Activated T-helper 9 cell treated with anti-CD3 and anti-CD28 coated beads, Interleukin-2, amount 50 U/mL, for 16 hours (primary cell): ENCODE data around the gene RGS6.

ENCODE experiments used
- DNase-seq: peaks from one replicate; pipeline ENCODE4 v3.0.0-alpha.2; 2020; ENCODE audit warnings: low read depth

Gene RGS6

DNA sequence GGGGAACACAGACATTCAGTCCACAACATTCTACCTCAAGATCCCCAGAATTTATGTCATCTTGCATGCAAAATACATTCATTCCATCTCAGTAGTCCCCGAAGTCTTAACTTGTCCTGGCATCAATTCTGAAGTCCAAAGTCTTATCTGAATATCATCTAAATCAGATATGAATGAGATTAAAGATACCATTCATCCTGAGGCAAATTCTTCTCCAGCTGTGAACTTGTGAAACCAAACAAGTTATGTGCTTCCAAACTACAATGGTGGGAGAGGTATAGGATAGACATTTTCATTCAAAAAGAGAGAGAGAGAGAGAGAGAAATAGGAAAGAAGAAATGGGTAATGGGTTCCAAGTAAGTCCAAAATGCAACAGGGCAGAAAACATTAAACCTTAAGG, 571.0 kb downstream of the RGS6 start:
- no peak for DNase-seq

DNA sequence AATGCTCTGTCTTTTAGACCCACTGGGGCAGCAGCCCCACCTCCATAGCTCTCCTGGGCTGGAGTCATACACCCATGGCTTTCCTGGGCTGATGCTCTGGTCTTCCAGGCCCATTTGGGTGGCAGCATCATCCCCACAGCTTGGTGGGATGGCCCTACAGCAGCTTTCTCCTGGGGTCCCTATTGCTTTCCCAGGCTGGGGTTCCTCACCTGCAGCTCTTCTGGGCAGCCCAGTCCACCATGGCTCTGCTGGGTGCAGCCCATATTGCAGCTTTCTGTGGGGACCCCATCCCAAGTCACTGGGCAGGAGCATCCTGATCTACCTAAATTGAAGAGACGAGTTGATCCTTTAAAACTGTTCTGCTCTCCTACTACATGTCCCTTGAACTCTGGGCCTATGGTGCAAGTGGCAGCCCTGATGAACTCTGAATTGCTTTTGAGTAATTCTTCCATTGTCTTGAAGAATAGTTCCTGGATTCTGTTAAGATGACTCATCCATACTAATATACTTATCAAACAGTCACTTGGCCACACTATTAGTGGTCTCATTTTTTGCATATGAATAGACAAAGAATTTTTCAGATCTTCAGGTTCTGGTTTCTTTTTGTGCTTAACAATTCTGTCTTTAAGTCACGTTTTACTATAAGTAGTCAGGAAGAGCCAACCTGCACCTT, 571.6 kb downstream of the RGS6 start:
- DNase-seq, result no peak

DNA sequence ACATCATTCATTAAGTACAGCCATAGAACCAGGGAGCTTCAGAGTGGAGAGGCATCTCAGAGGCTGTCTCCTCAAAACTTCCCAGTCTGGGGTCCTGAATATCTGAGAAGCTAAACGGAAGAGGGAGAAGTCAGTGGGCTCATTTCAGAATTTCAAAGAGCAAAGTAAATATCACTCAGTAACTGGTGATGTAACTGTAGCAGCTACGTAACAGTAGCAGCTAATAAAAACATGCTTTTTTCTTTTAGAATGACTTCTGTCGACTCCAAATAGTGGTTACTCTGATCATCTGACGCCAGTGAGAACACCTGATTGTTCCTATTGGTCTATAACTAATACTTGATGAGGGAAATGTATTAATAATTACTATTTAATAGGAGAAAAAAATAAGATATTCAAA, 578.3 kb downstream of the RGS6 start:
- no peak for DNase-seq

DNA sequence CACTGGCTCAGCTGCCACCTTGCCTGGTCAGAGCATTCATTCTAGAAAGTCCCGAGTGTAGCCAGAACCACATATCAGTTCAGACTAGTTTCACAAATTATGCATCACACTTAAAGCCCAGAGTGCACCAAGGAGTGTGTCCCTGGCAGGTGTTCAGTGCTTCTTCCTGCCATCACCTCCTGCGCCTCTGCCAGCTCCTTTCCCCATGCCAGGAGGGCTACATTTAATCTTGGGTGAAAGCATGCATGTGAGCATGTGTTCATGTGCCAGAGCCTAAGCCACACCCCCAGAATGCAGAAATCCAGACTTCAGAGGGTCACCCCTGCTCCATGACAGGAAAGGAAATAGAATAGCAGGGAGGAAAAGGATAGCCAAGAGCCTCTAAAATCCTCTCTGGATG, 580.1 kb downstream of the RGS6 start:
- DNase-seq, result no peak

DNA sequence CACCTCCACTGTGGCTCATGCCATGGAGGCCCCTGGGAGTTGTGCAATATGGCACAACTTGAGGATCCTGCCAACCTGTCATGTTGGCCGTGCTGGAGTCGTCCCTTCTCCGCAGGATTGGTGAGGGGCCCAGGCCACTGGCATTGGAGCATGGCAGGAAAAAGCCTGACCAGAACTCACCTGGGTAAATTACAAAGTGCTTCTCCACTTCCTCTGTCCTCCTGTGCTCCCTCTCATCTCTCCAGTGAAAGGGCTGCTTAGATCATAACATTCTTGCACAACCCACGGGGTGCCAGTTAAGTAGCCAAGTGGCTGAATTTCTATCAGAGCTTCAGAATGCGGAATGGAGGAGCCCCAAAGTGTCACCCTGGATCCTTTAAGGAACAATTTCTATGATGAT, 580.7 kb downstream of the RGS6 start:
- DNase-seq, result no peak

DNA sequence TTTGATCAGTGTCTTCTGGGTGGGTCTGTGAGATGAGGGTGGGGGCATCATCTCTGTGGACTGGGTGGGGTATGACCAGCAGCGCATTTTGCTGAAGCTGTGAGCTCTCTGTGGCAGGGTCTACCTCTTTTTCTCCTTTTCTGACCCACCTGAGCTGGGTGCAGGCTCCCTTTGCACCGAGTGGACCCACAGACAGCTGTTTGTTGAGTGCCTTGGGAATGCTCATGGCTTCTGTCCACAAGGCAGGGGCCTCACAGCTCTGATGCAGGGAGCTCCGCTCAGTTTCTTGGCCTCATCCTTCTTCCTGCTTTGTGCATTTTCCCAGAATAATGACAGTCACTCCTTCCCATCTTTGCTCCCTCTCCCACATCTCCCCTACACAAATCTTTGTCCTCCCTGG, 581.1 kb downstream of the RGS6 start:
- no peak for DNase-seq

DNA sequence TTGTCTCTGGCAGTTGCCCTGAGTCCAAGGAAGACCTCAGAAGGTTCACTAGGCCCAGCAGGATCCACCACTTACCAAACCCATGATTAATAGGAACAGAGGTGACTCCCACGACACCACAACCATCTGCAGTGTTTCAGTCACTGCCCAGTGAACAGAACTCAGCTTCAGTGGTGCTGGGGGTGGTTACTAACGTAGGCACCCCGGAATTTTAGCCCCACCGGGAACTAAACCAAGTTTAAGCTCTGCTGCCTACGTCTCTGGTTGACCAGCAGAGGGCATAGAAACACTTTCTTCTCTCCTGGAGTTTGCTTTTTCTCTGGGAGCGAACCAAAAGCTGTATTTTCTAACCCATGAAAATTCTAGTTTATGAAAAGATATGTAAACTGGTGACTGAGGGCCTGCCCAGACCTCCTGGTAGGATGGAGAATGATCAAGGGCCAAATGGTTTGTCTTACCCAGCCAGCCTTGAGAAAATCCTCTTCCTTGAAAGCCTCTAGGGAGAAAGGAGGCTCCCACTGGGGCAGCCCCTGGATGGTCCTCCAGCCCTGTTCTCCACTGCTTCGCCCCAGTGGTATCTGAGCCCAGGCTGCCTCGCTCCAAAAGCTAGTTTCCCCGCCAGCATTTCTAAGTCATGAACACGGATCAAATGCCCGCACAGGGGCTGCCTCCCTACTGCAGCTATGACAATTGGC, 581.9 kb downstream of the RGS6 start:
- no peak for DNase-seq

DNA sequence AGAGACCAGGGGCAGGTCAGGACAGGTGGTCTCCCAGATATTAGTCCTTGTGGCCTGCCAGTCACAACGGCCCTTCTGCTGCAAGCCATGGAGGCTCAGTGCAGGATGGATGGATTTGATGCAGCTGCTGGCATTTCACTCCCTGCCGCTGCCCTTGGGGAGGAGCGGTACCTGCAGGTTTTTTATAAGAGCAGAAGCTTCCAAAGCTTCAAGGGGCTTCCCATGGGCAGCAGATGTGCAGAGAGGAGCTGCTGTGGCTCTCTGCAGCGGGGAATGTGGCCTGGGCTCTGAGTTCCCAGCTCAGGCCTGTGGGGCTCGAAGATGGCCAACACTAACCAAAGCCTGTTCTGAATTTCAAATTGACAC, 582.4 kb downstream of the RGS6 start:
- DNase-seq, result no peak

DNA sequence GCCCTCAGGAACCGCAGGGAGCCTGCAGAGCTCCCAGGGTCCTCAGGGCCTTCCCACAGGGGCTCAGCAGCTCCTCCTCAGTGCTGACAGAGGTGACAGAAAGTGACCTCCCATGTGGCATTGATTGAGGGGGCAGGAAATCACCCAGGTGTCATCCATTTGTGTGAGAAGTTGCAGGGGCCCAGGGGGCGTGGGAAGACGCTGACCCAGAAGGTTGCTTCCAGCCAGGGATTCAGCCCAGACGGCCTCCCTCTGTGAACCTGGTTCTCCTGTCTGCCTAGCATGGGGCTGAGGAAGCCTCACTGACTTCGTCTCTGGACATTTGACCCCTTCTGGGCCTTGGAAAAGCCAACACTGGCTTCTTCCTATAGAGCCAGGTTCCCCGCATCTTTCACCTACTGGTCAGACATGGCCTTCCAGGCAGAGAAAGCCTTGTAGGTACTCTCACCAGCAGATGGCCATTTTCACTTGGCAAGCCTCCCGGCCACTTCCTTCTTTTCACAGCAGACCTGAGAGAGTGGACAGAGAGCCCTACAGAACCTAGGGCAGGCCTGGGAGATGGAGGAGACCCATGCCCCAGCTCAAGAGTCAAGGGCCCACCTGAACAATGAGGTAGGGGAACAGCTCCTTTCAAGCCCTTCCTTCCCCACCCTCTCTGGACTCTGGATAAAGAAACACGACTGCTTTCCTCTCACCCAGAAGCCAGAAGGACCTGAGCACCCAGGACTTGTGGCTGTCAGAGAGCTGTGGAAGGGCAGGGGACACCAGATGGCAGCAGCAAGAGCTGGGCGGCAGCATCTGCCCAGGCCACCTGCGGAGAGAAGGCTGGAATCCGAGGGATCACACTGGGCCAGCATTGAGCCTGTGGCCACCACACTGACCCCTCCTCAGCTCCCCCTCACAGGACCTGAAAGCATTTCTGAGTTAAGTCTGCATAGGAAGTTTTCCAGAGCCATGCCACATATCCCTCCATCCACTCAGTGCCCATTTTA, 583.8 kb downstream of the RGS6 start:
- DNase-seq, result no peak

DNA sequence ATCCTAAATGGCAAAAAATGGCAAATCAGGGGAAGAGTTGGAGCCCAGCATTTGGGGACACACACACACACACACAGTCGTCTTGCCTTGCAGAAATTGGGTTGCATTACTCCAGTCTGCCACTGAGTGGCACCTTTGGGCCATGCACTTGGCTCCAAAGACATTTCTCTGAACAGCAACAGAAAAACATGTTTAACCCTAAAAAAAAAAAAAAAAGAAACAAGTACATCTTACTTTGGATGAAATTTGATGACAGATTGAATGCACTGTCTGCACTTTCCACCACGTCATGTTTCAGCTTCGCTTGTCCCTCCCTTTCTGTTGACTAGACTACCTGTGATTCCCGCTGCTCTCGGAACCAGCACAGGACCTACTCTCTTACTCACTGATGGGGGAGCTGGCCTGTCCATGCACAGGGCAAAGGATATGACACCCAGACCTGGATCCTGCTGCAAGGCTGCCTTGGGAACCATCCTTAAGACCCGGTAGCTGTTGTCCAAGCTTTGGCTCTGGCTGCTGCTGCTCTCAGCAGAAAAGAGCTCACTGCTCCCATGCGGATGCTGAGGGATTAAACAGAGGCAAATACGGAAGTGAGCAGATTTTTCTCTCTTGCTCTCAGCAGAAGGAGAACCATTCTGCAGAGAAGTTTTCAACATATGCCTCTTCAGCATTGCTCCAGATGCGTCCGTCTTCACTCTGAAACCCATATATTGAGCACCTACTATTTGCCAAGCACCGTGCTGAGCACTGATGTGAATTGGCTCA, 584.9 kb downstream of the RGS6 start:
- peak; percentile 55 for DNase-seq

DNA sequence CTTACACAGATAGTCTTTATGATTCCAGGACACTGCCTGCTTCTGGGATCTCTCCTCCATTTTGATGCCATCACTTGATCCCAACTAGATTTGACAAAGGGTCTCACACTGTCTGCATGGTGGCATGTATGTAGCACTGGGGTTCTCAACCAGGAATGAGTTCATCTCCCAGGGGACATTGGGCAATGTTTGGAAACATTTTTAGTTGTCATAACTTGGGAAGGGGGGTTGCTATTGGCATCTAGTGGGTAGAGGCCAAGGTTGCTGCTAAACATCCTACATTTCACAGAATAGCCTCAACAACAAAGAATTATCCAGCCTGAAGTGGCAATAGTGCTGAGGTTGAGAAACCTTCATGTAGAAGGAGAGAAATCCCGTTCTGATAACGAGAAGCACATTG, 585.5 kb downstream of the RGS6 start:
- DNase-seq, result no peak

DNA sequence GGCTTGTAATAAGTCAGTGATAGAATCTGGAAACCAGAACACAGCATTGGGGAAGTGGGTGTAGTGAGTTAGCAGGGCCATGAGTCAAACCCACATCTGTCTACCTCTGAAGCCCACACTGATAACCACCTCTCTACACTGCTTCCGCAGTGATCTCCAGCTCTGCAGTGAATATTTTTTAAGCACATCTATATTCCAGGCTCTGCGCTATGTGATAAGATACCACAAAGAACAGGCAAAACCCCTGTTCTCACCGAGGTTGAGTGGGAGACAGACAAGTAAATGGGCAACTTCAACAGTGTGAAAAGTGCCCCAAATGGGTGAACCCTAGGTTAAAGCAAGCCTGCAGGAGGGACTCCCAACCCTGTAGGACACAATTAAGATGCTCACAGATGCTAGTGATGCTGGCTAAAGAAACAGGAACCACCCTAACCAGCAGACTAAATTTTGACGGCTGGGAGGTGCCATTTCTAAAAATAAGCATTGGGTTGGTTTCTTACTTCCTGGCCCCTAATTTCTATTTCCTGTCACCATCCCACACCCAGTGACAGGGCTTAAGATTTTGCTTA, 586.7 kb downstream of the RGS6 start:
- DNase-seq, result no peak

DNA sequence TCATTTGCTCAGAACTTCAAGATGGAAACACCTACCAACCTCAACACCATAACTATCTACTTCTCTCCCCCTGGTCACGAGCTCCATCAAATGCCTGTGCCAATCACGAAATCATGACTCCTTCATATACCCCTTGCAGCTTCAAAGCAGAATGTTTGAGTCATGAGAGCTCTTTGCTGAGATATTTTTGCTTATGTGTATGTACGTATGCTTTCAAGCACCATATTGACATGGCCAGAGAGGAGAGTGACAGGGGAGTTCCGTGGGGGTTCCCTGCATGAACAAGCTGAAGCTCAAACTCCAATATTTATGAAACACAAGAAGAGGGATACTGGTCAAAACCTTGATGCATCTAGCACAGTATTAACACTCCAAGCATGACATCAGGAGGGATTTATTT, 587.3 kb downstream of the RGS6 start:
- DNase-seq, result no peak

DNA sequence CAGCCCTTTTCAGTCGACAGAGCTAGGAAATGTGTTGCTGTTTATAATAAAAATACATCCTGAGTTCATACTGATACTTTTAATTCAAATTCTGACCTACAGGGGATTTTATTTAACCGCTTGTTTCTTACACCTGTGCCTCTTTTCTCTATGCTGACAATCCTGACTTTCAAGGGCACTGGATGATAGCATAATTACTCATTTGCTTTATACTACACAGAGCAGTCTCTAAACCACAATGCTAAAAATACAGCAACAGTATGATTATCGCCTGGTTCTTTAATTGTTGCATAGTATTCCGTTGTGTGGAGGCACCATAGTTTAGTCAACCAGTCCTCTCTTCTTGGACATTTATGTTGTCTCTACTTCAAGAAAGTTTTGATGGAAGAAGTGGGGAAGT, 588.8 kb downstream of the RGS6 start:
- no peak for DNase-seq

DNA sequence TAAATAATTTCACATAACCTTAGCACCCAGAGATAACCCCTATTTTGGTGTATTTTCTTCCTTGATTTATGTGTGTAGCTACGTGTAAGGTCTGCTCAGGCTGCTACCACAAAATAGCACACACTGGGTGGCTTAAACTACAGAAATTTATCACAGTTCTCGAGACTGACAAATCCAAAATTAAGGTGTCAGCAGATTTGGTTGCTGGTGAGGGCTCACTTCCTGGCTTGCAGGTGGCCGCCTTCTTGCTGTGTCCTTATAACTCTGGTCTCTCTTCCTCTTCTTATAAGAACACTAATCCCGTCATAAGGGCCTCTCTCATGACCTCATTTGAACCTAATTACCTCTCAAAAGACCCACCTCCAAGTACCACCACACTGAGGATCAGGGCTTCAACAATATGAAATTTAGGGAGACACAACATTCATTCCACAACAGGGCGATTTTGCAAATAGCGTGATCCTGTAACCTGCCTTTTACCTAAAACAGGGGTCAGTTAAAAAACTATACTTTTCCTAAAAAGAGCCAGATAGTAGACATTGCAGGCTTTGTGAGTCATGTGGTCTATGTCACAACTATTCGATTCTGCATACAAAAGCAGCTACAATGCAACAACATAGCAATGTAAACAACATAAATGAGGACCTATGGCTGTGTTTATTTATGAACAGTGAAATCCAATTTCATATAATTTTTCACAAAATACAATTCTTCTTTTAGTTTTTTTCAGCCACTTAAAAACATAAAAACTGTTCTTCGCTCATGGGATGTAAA, 589.9 kb downstream of the RGS6 start:
- DNase-seq, result no peak

DNA sequence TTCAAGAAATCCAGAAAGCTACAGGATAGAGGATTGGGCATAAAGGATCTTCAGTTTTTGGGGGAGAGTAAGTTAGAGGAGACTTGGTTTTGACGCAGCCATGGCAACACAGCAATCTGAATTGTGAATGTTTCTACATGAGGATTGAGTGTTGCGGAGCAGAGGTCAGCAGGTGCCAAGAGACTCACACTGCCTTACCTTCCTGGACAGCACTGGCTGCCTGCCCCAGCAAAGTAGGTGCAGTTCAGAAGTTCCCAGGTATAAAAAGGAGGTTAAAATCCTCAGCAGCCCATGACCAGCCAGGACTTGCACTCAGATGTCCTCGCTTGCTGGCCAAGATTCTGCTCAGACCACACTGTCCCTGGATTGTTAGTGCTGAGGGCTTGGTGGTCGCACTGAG, 590.6 kb downstream of the RGS6 start:
- DNase-seq, result no peak

DNA sequence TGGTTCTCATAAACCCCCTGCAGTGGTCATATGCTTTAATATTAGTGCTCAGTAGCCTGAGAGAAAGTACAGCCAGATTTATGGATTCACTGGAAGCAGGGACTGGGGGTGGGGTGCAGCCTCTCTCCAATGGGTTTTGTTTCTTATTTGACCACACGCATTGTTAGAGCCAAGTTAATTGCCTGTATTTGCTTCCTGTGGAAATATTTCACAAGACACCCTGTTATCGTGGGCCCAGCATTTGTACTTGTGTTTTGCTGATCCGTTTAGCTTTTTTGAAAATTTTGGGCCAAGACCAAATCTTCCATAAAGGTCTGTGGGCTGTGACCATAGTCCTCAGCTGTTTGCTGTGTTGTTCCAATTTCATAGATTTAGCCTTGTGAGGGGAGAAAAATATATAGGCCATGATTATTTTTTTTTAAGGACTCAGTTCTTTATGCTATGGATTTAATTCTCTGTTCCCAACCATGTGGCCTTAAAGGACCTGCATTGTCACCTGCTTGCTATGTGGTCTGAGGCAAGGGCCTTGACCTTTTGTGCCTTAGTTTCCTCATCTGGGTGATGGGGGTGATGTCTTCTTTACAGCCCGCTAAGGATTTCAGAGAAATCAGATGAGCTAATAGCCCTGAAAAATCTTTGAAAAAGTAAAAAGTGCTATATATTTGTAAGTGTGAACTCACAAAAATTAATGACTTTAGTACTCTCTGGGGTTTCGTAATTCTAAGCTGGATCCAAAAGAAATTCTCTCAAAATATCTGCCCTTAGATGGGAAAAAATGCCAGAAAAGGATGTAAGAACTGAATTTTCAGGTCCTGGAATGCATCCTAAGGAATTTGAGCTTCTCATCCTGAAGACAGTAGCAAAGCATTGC, 591.4 kb downstream of the RGS6 start:
- no peak for DNase-seq

DNA sequence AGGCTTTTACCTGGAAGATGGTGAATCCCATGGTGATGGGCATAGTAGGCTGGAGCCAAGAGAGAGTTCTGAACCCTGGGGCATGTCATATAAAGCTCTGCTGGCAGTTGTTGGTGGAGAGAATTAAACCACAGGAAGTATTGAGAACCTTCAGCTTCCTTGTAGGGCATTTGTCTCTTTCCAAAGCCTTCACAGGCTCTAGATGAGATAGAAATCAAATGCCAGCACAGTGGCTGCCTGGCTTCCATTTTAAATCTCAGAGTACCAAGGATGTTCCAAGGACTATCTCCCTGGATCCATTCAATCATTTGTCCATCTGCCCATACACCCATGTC, 592.0 kb downstream of the RGS6 start:
- no peak for DNase-seq

DNA sequence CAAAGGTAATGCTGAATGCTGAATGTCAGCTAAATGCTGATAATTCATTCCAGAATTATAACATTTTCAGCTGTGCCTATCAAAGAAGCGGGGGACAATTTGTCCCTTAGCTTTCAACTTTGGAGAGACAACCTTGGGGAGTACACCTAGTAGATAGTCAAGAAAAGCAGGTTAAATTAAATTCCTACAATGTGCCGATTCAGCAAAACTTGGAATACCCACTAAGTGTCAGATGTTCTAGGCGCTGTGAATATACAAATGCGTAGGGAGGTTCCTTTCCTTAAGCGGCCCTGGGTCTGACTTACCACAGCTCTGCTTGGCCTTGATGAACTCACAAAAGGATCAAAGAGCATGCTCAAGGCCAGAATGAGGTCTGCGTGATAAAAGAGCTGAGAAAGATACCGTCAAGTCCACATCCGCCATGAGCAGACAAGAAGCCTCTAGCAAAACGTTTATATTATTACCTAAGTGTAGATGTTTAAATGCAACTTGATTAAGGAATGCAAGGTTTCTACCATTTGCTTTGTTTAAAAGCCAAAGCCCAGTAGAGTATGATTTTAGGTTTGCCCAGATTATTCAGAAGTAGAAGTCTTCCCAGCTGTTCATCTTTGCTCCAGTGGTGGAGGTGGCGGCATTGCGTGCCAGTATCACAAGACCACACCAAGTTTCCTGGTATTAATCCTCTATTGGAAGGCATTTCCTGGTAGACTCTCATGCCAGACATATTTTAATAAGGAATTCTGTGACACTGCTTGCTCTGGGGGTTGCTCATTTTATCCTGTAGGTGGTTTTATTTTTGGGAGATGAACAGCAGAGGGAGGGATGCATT, 593.1 kb downstream of the RGS6 start:
- DNase-seq, result no peak
